Measurements from ENCODE around the gene LYPLAL1. TPM values are rescaled to one million over a fixed set of nuclear protein-coding genes. Genes with fewer than 3 reads are reported as not detected.
"Not testable (repeated sequence)": the region's sequence is repeated elsewhere in the genome, so short reads cannot be mapped to it uniquely, and the experiment has no call there.

The LYPLAL1 gene
- total RNA-seq, 2 donors from 2014 or later: 7.9 to 16.0 TPM

- Mint-ChIP-seq H3K36me3 (ENCODE audit: low read depth) (peaks cover 14% of the 10 kb centered on the region), H3K27ac (peak overlapping the region; percentile 99), H3K4me1 (peaks cover 36% of the 10 kb centered on the region), H3K27me3 (no peaks in the 10 kb centered on the region), H3K4me3 (peak overlapping the region; percentile 99)
- DNase-seq (no peak), ATAC-seq (peak; percentile 41)
- H3K9me3 ChIP-seq (ENCODE audit: control insufficient read depth, low read length, poor library complexity, severe bottlenecking): no peaks in the 10 kb centered on the region
Observed at GRCh38 chr1:219174460-219175211, 958 bp downstream of the LYPLAL1 start.

DNA sequence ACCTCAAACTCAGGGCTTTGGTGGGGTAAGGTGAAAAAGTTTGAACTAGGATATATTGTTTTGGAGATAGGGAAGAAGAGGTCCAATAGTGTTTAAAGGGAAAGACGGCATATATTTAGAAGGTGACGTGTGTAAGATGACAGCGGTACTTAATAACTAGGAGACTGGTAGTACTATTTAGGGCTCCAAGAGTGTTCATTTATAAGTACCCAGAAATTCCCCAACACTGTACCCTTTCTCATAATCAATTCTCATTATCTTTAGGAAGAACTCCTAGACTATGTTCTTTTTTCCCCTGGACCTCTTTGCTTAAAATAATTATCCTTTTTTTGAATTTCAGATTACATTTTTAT, 1.5 kb downstream of the LYPLAL1 start:
- H3K9me3 ChIP-seq (ENCODE audit: control insufficient read depth, low read length, poor library complexity, severe bottlenecking): no peaks in the 10 kb centered on the region
- peak overlapping the region; percentile 99 for H3K27ac Mint-ChIP-seq
- no peak for DNase-seq
- H3K4me3 Mint-ChIP-seq: peak overlapping the region; percentile 99
- H3K27me3 Mint-ChIP-seq: no peaks in the 10 kb centered on the region
- no peak for ATAC-seq
- peaks cover 14% of the 10 kb centered on the region for H3K36me3 Mint-ChIP-seq (ENCODE audit: low read depth)
- H3K4me1 Mint-ChIP-seq: peaks cover 36% of the 10 kb centered on the region

DNA sequence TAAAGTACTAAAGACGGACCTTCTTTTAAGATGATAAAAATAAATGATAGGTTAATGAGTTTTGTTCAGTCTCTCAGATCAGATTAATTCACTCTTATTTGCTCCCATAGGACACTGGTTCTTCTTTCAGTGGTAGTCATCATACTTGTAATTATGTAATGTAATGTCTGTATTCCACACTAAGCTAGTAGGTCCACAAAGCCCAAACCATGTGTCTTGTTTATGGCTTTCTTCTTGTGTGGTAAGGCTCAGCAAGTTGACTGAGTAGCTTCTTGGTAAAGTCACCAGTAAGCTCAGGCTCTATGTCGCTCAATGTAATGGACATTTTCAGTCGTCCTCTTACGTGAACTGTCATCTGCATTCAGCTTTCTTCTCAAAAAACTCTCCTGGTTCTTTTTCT, 2.5 kb downstream of the LYPLAL1 start:
- peak overlapping the region; percentile 99 for H3K27ac Mint-ChIP-seq
- peaks cover 36% of the 10 kb centered on the region for H3K4me1 Mint-ChIP-seq
- no peak overlapping the region for H3K4me3 Mint-ChIP-seq
- peaks cover 14% of the 10 kb centered on the region for H3K36me3 Mint-ChIP-seq (ENCODE audit: low read depth)
- H3K27me3 Mint-ChIP-seq: no peaks in the 10 kb centered on the region
- DNase-seq: no peak
- no peak for ATAC-seq
- H3K9me3 ChIP-seq (ENCODE audit: control insufficient read depth, low read length, poor library complexity, severe bottlenecking): no peaks in the 10 kb centered on the region

DNA sequence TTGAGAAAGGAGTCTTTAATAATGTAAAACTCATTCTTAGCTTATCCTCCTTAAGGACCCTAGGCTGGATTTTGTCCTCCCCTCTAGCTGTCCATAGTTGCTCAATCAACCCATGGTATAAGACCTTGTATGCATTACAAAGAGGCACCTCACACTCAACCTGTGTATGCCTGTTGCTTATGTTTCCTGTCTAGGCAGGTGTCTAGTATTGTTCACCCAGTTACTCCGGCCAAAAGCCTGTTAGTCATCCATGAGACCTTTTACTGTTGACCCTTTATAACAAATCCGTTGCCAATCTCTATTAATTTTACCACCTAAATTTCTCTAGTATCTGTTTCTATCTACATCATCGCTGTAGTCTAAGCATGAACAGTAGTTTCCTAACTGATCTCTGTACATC, 3.7 kb downstream of the LYPLAL1 start:
- Mint-ChIP-seq H3K36me3 (ENCODE audit: low read depth) (peaks cover 14% of the 10 kb centered on the region), H3K4me1 (peaks cover 41% of the 10 kb centered on the region), H3K27me3 (no peaks in the 10 kb centered on the region), H3K4me3 (no peak overlapping the region), H3K27ac (no peak overlapping the region)
- ATAC-seq (no peak), DNase-seq (no peak)
- H3K9me3 ChIP-seq (ENCODE audit: control insufficient read depth, low read length, poor library complexity, severe bottlenecking): no peaks in the 10 kb centered on the region

- H3K9me3 ChIP-seq (ENCODE audit: control insufficient read depth, low read length, poor library complexity, severe bottlenecking): no peaks in the 10 kb centered on the region
- peaks cover 14% of the 10 kb centered on the region for H3K36me3 Mint-ChIP-seq (ENCODE audit: low read depth)
- peak overlapping the region; percentile 61 for H3K27ac Mint-ChIP-seq
- peaks cover 44% of the 10 kb centered on the region for H3K4me1 Mint-ChIP-seq
- DNase-seq: no peak
- H3K4me3 Mint-ChIP-seq: no peak overlapping the region
- no peaks in the 10 kb centered on the region for H3K27me3 Mint-ChIP-seq
- no peak for ATAC-seq
Observed at GRCh38 chr1:219177940-219178339, 4.3 kb downstream of the LYPLAL1 start.

GRCh38 chr1:219179293-219179692, 5.6 kb downstream of the LYPLAL1 start:
- H3K36me3 Mint-ChIP-seq (ENCODE audit: low read depth): peaks cover 13% of the 10 kb centered on the region
- no peak overlapping the region for H3K4me3 Mint-ChIP-seq
- ATAC-seq: no peak
- H3K9me3 ChIP-seq (ENCODE audit: control insufficient read depth, low read length, poor library complexity, severe bottlenecking): no peaks in the 10 kb centered on the region
- H3K4me1 Mint-ChIP-seq: peaks cover 43% of the 10 kb centered on the region
- no peak for DNase-seq
- no peak overlapping the region for H3K27ac Mint-ChIP-seq
- no peaks in the 10 kb centered on the region for H3K27me3 Mint-ChIP-seq

DNA sequence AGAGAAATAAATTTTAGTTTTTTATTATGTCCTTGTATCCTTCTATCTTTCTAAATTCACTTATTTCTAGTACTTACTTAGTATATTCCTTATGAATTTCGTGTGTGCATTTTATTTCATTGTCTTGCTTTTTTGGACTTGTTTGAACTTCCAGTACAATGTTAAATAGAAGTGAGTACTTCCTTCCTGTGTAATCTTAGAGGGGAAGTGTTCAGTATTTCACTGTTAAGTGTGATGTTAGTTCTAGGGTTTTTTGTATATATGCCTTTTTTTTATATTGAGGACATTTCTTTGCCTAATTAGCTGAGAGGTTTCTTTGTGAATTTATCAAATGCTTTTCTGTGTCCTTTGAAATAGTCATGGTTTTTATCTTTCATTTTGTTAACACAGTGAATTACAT, 10.7 kb downstream of the LYPLAL1 start:
- peaks cover 33% of the 10 kb centered on the region for H3K4me1 Mint-ChIP-seq
- peaks cover 3% of the 10 kb centered on the region for H3K36me3 Mint-ChIP-seq (ENCODE audit: low read depth)
- H3K9me3 ChIP-seq (ENCODE audit: control insufficient read depth, low read length, poor library complexity, severe bottlenecking): no peaks in the 10 kb centered on the region
- no peaks in the 10 kb centered on the region for H3K27me3 Mint-ChIP-seq
- no peak overlapping the region for H3K4me3 Mint-ChIP-seq
- ATAC-seq (no peak), DNase-seq (no peak)
- H3K27ac Mint-ChIP-seq: no peak overlapping the region

DNA sequence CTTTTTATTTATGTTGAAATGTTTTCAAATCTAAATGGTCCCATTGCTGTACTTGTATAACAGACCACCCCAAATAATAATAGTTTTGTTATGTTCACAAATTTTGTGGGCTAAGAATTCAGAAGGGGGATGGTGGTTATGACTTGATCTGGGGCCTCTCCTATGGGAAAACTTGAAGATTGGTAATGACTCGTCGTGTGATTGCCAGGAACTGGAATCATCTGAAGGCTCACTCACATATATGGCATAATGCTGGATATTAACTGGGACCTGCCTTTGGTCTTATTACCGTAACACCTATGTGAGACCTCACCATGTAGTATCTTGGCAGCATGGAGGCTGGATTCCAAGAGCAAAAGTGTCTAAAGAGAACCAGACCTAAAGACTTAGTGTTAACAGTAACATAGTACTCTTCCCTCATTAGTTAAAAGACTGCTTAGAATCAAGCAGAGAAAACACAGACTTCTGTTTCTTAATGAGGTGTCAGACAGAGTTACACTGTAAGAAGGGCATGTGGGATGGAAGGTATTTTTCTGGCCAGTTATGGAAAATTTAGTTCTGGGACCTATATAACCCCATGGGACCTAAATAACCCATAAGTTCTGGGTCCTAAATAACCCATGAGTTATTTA, 11.9 kb downstream of the LYPLAL1 start:
- no peak for DNase-seq
- ATAC-seq: no peak
- no peaks in the 10 kb centered on the region for H3K9me3 ChIP-seq (ENCODE audit: control insufficient read depth, low read length, poor library complexity, severe bottlenecking)
- H3K4me1 Mint-ChIP-seq: peaks cover 31% of the 10 kb centered on the region
- H3K36me3 Mint-ChIP-seq (ENCODE audit: low read depth): no peaks in the 10 kb centered on the region
- no peak overlapping the region for H3K27ac Mint-ChIP-seq
- no peak overlapping the region for H3K4me3 Mint-ChIP-seq
- no peaks in the 10 kb centered on the region for H3K27me3 Mint-ChIP-seq

DNA sequence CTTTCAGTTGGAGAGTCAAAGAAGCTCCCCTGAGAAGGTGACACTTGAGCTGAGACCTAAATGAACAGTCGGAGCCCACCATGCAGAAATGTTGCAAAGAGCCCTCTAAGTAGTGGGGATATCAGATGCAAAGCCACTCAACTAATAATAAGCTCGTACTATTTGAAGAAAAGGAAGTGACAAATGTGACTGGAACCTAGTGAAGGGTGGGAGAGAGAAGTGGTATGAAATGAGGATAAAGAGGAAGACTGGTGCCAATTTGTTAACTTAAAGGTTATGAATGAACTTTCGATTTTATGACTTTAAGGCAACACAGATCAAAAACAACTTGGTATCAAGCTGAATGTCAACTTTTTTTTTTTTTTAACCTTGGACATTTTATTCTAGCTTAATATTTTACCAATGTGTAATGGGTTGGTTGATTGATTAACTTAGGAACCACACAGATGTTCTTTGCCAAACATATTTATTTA, 14.7 kb downstream of the LYPLAL1 start:
- DNase-seq: no peak
- no peaks in the 10 kb centered on the region for H3K9me3 ChIP-seq (ENCODE audit: control insufficient read depth, low read length, poor library complexity, severe bottlenecking)
- no peak for ATAC-seq
- H3K4me3 Mint-ChIP-seq: no peak overlapping the region
- H3K4me1 Mint-ChIP-seq: peaks cover 23% of the 10 kb centered on the region
- H3K36me3 Mint-ChIP-seq (ENCODE audit: low read depth): no peaks in the 10 kb centered on the region
- H3K27ac Mint-ChIP-seq: no peak overlapping the region
- no peaks in the 10 kb centered on the region for H3K27me3 Mint-ChIP-seq

GRCh38 chr1:219189021-219189824, 15.5 kb downstream of the LYPLAL1 start:
- Mint-ChIP-seq H3K4me3 (no peak overlapping the region), H3K27ac (no peak overlapping the region)

DNA sequence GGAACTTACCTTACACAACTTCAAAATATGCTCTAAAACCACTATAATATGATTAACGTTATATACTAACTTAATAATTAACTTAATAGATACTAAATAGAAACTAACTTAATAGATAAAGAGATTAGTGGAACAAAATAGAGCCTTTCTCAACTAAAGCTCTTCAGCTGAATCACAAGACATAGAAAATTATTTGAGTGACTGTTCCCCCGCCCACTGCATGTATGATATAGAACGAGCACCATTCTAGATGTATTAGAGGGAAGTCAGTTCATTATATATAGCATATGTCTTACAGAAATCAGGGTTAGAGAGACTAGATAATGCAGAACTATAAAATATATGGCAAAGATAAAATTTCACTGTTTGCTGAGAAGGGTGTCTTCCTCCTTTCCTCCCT, 16.3 kb downstream of the LYPLAL1 start:
- no peak for ATAC-seq
- H3K4me1 Mint-ChIP-seq: peaks cover 18% of the 10 kb centered on the region
- no peak overlapping the region for H3K27ac Mint-ChIP-seq
- H3K27me3 Mint-ChIP-seq: no peaks in the 10 kb centered on the region
- H3K9me3 ChIP-seq (ENCODE audit: control insufficient read depth, low read length, poor library complexity, severe bottlenecking): no peaks in the 10 kb centered on the region
- no peaks in the 10 kb centered on the region for H3K36me3 Mint-ChIP-seq (ENCODE audit: low read depth)
- no peak overlapping the region for H3K4me3 Mint-ChIP-seq
- DNase-seq: no peak

More at GRCh38 chr1:219189021-219189824, 15.5 kb downstream of the LYPLAL1 start:
- no peak for DNase-seq
- no peaks in the 10 kb centered on the region for H3K36me3 Mint-ChIP-seq (ENCODE audit: low read depth)
- peaks cover 20% of the 10 kb centered on the region for H3K4me1 Mint-ChIP-seq
- no peaks in the 10 kb centered on the region for H3K9me3 ChIP-seq (ENCODE audit: control insufficient read depth, low read length, poor library complexity, severe bottlenecking)
- ATAC-seq: no peak
- H3K27me3 Mint-ChIP-seq: no peaks in the 10 kb centered on the region

GRCh38 chr1:219190605-219191004, 16.9 kb downstream of the LYPLAL1 start:
- Mint-ChIP-seq H3K36me3 (ENCODE audit: low read depth) (no peaks in the 10 kb centered on the region), H3K4me1 (peaks cover 15% of the 10 kb centered on the region), H3K4me3 (no peak overlapping the region), H3K27me3 (no peaks in the 10 kb centered on the region), H3K27ac (no peak overlapping the region)
- H3K9me3 ChIP-seq (ENCODE audit: control insufficient read depth, low read length, poor library complexity, severe bottlenecking): no peaks in the 10 kb centered on the region
- no peak for ATAC-seq
- no peak for DNase-seq

DNA sequence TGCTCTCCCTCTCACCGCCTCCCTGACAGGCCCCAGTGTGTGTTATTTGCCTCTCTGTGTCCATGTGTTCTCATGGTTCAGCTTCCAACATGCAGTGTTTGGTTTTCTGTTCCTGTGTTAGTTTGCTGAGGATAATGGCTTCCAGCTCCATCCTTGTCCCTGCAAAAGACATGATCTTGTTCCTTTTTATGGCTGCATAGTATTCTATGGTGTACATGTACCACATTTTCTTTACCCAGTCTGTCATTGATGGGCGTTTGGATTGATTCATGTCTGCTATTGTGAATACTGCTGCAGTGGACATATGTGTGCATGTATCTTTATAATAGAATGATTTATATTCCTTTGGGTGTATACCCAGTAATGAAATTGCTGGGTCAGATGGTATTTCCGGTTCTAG, 22.2 kb downstream of the LYPLAL1 start:
- DNase-seq; H3K4me3 Mint-ChIP-seq; H3K4me1 Mint-ChIP-seq; H3K27ac Mint-ChIP-seq; H3K36me3 Mint-ChIP-seq (ENCODE audit: low read depth); H3K9me3 ChIP-seq (ENCODE audit: control insufficient read depth, low read length, poor library complexity, severe bottlenecking); H3K27me3 Mint-ChIP-seq; ATAC-seq: not testable (repeated sequence)
